NB4 (cell line): ENCODE measurements around the gene CABCOCO1.

Experiments
- DNase-seq: peaks from one replicate; pipeline ENCODE4 v3.0.0; 2010; ENCODE audit warnings: low read depth
- H3K4me3 ChIP-seq: one replicate; pipeline ENCODE4 v1.5.1; 2011; ENCODE audit warnings: mild to moderate bottlenecking, low read depth, low read length, moderate library complexity
- CTCF ChIP-seq: IDR thresholded peaks from one replicate; pipeline ENCODE4 v1.5.1; 2012; ENCODE audit warnings: low read depth, low read length
- MAX ChIP-seq: IDR thresholded peaks from 2 replicates; pipeline ENCODE4 v1.6.1; 2011; ENCODE audit warnings: low read depth, low read length
- MYC ChIP-seq: IDR thresholded peaks from 2 replicates; pipeline ENCODE4 v1.6.1; 2011; ENCODE audit warnings: low read depth, low read length
- POLR2A ChIP-seq: IDR thresholded peaks from 2 replicates; pipeline ENCODE4 v1.6.1; 2011; ENCODE audit warnings: mild to moderate bottlenecking; ENCODE audit not compliant: insufficient read length; ENCODE audit errors: extremely low read depth

The CABCOCO1 gene

GRCh38 chr10:61779950-61780659 is 117.4 kb downstream of the CABCOCO1 start:
- H3K4me3 ChIP-seq = no peak overlapping the region
- DNase-seq = no peak
- TF ChIP-seq POLR2A (no peak), MYC (no peak), MAX (no peak), CTCF (no peak)

DNA sequence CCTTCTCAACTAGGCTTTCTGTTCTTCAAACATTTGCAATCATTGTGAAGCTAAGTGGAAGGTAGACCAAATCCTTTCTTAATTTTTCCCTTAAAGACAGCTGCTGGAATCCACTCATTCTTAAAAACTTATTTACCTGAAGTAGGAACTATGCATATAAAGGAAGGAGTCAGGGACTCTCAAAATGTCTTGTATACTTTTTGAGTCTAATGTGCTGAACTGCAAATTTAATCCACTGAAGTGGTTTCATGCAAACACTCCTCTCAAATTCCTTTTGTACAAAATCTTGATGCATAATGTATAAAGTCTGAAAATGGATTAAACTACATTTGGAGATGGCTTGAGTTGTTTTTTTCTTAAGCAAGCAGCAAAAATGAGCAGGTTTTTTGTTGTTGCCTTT is 118.0 kb downstream of the CABCOCO1 start:
- no peak for DNase-seq
- H3K4me3 ChIP-seq = no peak overlapping the region
- TF ChIP-seq CTCF (no peak), MYC (no peak), POLR2A (no peak), MAX (no peak)

GRCh38 chr10:61781969-61782403 is 119.3 kb downstream of the CABCOCO1 start:
- TF ChIP-seq MYC (no peak), CTCF (no peak), POLR2A (no peak), MAX (no peak)
- no peak overlapping the region for H3K4me3 ChIP-seq
- DNase-seq = no peak

- DNase-seq = no peak
- TF ChIP-seq CTCF = no peak
- no peak for TF ChIP-seq POLR2A
- TF ChIP-seq MYC = no peak
- TF ChIP-seq MAX = no peak
- no peak overlapping the region for H3K4me3 ChIP-seq
Measured at GRCh38 chr10:61784354-61785133, 121.8 kb downstream of the CABCOCO1 start.

DNA sequence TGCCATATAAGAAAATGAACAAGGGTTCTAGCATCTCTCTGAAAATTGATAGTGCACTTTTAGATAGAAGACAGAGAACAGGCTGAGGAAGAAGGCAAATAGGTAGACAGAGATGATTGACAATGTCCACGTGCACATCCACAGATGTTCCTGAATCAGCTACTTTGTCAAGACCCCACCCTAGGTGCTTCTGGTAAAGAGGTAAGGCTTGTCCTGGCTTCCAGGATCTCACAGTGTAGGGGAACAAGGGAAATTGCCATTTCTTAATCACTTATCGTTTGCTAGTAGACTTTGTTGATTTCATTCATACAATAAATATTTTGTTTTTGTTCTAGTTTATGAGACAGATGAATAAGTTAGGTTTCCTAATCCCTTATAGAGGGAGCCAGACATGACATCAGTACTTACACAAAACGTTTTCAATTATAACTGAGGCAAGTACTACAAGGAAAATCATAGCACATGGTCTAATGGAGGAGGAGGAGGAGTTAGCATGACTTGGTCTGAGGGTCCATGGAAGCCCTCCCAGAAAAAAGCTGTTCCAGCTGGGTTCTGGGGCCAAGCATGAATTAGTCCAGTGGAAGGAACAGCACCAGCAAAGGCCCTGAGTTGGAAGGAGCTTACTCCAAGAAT is 122.9 kb downstream of the CABCOCO1 start:
- TF ChIP-seq POLR2A = no peak
- no peak for TF ChIP-seq MAX
- no peak for TF ChIP-seq CTCF
- no peak for TF ChIP-seq MYC
- H3K4me3 ChIP-seq = no peak overlapping the region
- no peak for DNase-seq
